ENCODE data around the gene ADCK2. TPM values are rescaled to one million over a fixed set of nuclear protein-coding genes. Genes with fewer than 3 reads are reported as not detected.
"Not testable (repeated sequence)": the region's sequence is repeated elsewhere in the genome, so short reads cannot be mapped to it uniquely, and the experiment has no call there.

Gene ADCK2
- total RNA-seq, 2 experiments from 2014 or later = 24.2 to 24.4 TPM

DNA sequence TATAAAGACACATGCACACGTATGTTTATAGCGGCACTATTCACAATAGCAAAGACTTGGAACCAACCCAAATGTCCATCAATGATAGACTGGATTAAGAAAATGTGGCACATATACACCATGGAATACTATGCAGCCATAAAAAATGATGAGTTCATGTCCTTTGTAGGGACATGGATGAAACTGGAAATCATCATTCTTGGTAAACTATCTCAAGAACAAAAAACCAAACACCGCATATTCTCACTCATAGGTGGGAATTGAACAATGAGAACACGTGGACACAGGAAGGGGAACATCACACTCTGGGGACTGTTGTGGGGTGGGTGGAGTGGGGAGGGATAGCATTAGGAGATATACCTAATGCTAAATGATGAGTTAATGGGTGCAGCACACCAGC, 70.5 kb downstream of the ADCK2 start:
- POLR2A ChIA-PET; DNase-seq; H3K27ac Mint-ChIP-seq; H3K9me3 Mint-ChIP-seq; H3K27me3 Mint-ChIP-seq; intact Hi-C loops (cut with micrococcal nuclease); H3K4me1 Mint-ChIP-seq (ENCODE audit: low read depth); H3K4me3 Mint-ChIP-seq: not testable (repeated sequence)
- peaks cover 28% of the 10 kb centered on the region for H3K36me3 Mint-ChIP-seq
- CTCF ChIA-PET = interaction anchor here (0.6 kb wide), 1 partner anchor 41 kb away, joined by 3 read pairs; no protein-coding TSS in a partner anchor

DNA sequence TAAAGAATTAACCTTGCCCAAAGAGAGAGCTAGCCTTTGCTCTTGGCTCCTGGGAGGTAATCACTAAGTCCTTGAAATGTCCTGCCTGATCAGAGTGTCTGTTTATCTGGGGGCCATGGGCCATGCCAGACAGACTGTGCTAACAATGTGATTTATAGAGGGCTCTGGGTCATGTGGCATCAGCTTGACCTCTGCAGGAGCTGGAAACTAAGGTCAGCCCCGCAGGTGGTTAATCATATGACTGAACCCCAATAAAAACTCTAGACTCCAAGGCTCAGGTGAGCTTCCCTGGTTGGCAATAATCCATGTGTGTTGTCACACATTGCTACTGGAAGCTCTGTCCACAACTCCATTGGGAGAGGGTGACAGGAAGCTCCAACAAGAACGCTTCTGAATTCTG, 71.3 kb downstream of the ADCK2 start:
- no peak for DNase-seq
- CTCF ChIA-PET = interaction anchor here (0.6 kb wide), 1 partner anchor 42 kb away, joined by 3 read pairs; no protein-coding TSS in a partner anchor
- Mint-ChIP-seq H3K27ac (no peak overlapping the region), H3K4me1 (ENCODE audit: low read depth) (no peaks in the 10 kb centered on the region), H3K9me3 (no peaks in the 10 kb centered on the region), H3K4me3 (no peak overlapping the region), H3K27me3 (no peaks in the 10 kb centered on the region), H3K36me3 (peaks cover 24% of the 10 kb centered on the region)
- intact Hi-C loops (cut with micrococcal nuclease) = no loop called here
- POLR2A ChIA-PET = no interaction called here

Other genes starting within 250 kb of the ADCK2 start
- 100 to 1,000 TPM; 104 to 106 TPM for gene MKRN1, start 193.4 kb upstream of the ADCK2 start, total RNA-seq
- gene DENND2A, start 32.1 kb upstream of the ADCK2 start, total RNA-seq = not detected
- 100 to 1,000 TPM; 171 to 183 TPM for gene NDUFB2, start 23.8 kb downstream of the ADCK2 start, total RNA-seq